ENCODE results near the gene CWC27.

CWC27 gene

GRCh38 chr5:64746446-64746845, 22.3 kb upstream of the CWC27 start:
- H3K9ac ChIP-seq (ENCODE audit: low read length), result no peak overlapping the region
- no peaks in the 10 kb centered on the region for H3K36me3 ChIP-seq (ENCODE audit: insufficient read depth, low read length)
- no peak overlapping the region for H2AFZ ChIP-seq (ENCODE audit: low read length)
- H4K20me1 ChIP-seq (ENCODE audit: insufficient read depth, low read length), result no peaks in the 10 kb centered on the region
- H3F3A ChIP-seq (ENCODE audit: insufficient read depth, low read length), result no peaks in the 10 kb centered on the region
- no peak overlapping the region for H3K4me3 ChIP-seq (ENCODE audit: low read depth, low read length, poor library complexity, severe bottlenecking)
- no peaks in the 10 kb centered on the region for H3K79me2 ChIP-seq (ENCODE audit: insufficient read depth, low read length)
- TF ChIP-seq EZH2 (IDR thresholded peaks at IDR 0.05; ENCODE audit: borderline replicate concordance, low read length) (no peak), CTCF (IDR thresholded peaks at IDR 0.05; ENCODE audit: low read length) (no peak)
- no peaks in the 10 kb centered on the region for H3K4me1 ChIP-seq (ENCODE audit: insufficient read depth, low read length, severe bottlenecking)
- H3K9me3 ChIP-seq (ENCODE audit: low read length), result no peaks in the 10 kb centered on the region
- H3K27me3 ChIP-seq (ENCODE audit: insufficient read depth, low read length), result no peaks in the 10 kb centered on the region
- H3K9me2 ChIP-seq (ENCODE audit: low read depth, low read length), result no peaks in the 10 kb centered on the region
- H3K4me2 ChIP-seq (ENCODE audit: low read length), result no peak overlapping the region
- no peak overlapping the region for H3K27ac ChIP-seq (ENCODE audit: low read depth, low read length, poor library complexity, severe bottlenecking)

GRCh38 chr5:64749385-64749784, 19.3 kb upstream of the CWC27 start:
- H4K20me1 ChIP-seq (ENCODE audit: insufficient read depth, low read length), result no peaks in the 10 kb centered on the region
- no peaks in the 10 kb centered on the region for H3K9me2 ChIP-seq (ENCODE audit: low read depth, low read length)
- no peaks in the 10 kb centered on the region for H3K79me2 ChIP-seq (ENCODE audit: insufficient read depth, low read length)
- H3K27ac ChIP-seq (ENCODE audit: low read depth, low read length, poor library complexity, severe bottlenecking), result no peak overlapping the region
- H3K36me3 ChIP-seq (ENCODE audit: insufficient read depth, low read length), result peaks cover 13% of the 10 kb centered on the region
- no peaks in the 10 kb centered on the region for H3K4me1 ChIP-seq (ENCODE audit: insufficient read depth, low read length, severe bottlenecking)
- H2AFZ ChIP-seq (ENCODE audit: low read length), result no peak overlapping the region
- H3K4me2 ChIP-seq (ENCODE audit: low read length), result no peak overlapping the region
- TF ChIP-seq CTCF (IDR thresholded peaks at IDR 0.05; ENCODE audit: low read length) (no peak), EZH2 (IDR thresholded peaks at IDR 0.05; ENCODE audit: borderline replicate concordance, low read length) (no peak)
- H3K4me3 ChIP-seq (ENCODE audit: low read depth, low read length, poor library complexity, severe bottlenecking), result no peak overlapping the region
- no peak overlapping the region for H3K9ac ChIP-seq (ENCODE audit: low read length)
- no peaks in the 10 kb centered on the region for H3K9me3 ChIP-seq (ENCODE audit: low read length)
- no peaks in the 10 kb centered on the region for H3F3A ChIP-seq (ENCODE audit: insufficient read depth, low read length)
- H3K27me3 ChIP-seq (ENCODE audit: insufficient read depth, low read length), result no peaks in the 10 kb centered on the region

DNA sequence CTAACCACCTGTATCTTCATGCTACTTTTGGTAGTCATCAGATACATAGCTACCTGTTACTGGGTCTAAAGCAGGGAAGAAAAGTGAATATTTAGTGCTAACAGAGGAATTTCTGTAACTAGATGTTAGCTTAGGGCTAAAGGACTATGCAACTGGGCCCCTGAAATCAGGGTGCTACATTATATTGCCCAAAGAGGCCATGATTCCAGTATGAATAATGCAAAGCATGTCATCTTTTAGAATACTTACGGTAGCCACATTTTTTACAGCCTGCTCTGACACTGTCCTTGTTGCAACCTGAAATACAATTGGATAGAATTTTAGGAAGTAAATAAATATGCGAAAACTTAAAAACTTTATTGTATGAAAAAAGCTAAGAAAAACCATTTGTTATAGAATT, 14.7 kb upstream of the CWC27 start:
- Histone ChIP-seq H3K36me3 (ENCODE audit: insufficient read depth, low read length) (peaks cover 13% of the 10 kb centered on the region), H3K79me2 (ENCODE audit: insufficient read depth, low read length) (peaks cover 10% of the 10 kb centered on the region; the same call in 1 of the 2 replicates), H3K27me3 (ENCODE audit: insufficient read depth, low read length) (no peaks in the 10 kb centered on the region), H3K4me2 (ENCODE audit: low read length) (no peak overlapping the region), H3K27ac (ENCODE audit: low read depth, low read length, poor library complexity, severe bottlenecking) (no peak overlapping the region), H4K20me1 (ENCODE audit: insufficient read depth, low read length) (no peaks in the 10 kb centered on the region), H3K9me2 (ENCODE audit: low read depth, low read length) (no peaks in the 10 kb centered on the region), H3K9me3 (ENCODE audit: low read length) (no peaks in the 10 kb centered on the region), H3F3A (ENCODE audit: insufficient read depth, low read length) (no peaks in the 10 kb centered on the region), H3K9ac (ENCODE audit: low read length) (no peak overlapping the region), H3K4me3 (ENCODE audit: low read depth, low read length, poor library complexity, severe bottlenecking) (no peak overlapping the region), H3K4me1 (ENCODE audit: insufficient read depth, low read length, severe bottlenecking) (no peaks in the 10 kb centered on the region), H2AFZ (ENCODE audit: low read length) (no peak overlapping the region)
- TF ChIP-seq CTCF (IDR thresholded peaks at IDR 0.05; ENCODE audit: low read length) (no peak), EZH2 (IDR thresholded peaks at IDR 0.05; ENCODE audit: borderline replicate concordance, low read length) (no peak)
